Activated B cell treated with CpG ODN at 0.5 μM for 24 hours (primary cell): ENCODE measurements around the gene CD8A. TPM values are rescaled to one million over a fixed set of nuclear protein-coding genes. Genes with fewer than 3 reads are reported as not detected.

ENCODE experiments used
- ATAC-seq: fragments of 200-7000 bp; cut with Tn5 transposase; one replicate; pipeline ENCODE4 v1.10.0; 2021; ENCODE audit warnings: low read depth, mild to moderate bottlenecking, moderate library complexity
- CTCF ChIA-PET: fragments of 350-600 bp; sonication (Branson Sonifier 250); formaldehyde crosslinking; loops from one replicate; lab custom pipeline; 2021; ENCODE audit warnings: antibody characterized with exemption; lab: Charles Lee
- POLR2A ChIA-PET: fragments of 350-600 bp; sonication (Branson Sonifier 250); formaldehyde crosslinking; loops from one replicate; lab custom pipeline; 2021; ENCODE audit warnings: antibody characterized with exemption; lab: Charles Lee
- DNase-seq: peaks from one replicate; pipeline ENCODE4 v3.0.0; 2022
- H3K27ac Mint-ChIP-seq: one replicate; pipeline ENCODE4 v1.8.0; 2020; ENCODE audit warnings: mixed read lengths
- H3K27me3 Mint-ChIP-seq: one replicate; pipeline ENCODE4 v1.8.0; 2021; ENCODE audit warnings: mixed read lengths
- H3K36me3 Mint-ChIP-seq: one replicate; pipeline ENCODE4 v1.8.0; 2021; ENCODE audit warnings: low read depth, mixed read lengths
- H3K4me1 Mint-ChIP-seq: one replicate; pipeline ENCODE4 v1.8.0; 2021; ENCODE audit warnings: mixed read lengths
- H3K4me3 Mint-ChIP-seq: one replicate; pipeline ENCODE4 v1.8.0; 2020; ENCODE audit warnings: mild to moderate bottlenecking, mixed read lengths
- H3K9me3 Mint-ChIP-seq: one replicate; pipeline ENCODE4 v1.8.0; 2020; ENCODE audit warnings: mixed read lengths
- CTCF ChIP-seq: fragments of 200-600 bp; IDR thresholded peaks from one replicate; pipeline ENCODE4 v1.8.0; 2022; ENCODE audit warnings: antibody characterized with exemption, mild to moderate bottlenecking
- intact Hi-C: fragments of 100-400 bp; cut with micrococcal nuclease; formaldehyde crosslinking; loops from one replicate; pipeline ENCODE4 v1.15.1; 2024
- total RNA-seq: library from RNA; stranded (reverse); gene quantifications from 2 replicates; pipeline ENCODE4 v1.2.3, GENCODE V29; 2022

CD8A gene
- total RNA-seq, 1 donor from 2014 or later: 0.18 TPM

GRCh38 chr2:86815611-86816010, 24.9 kb upstream of the CD8A start:
- no peaks in the 10 kb centered on the region for H3K36me3 Mint-ChIP-seq
- no peak for DNase-seq
- CTCF ChIA-PET: no interaction called here
- no peaks in the 10 kb centered on the region for H3K4me1 Mint-ChIP-seq
- intact Hi-C loops: no loop called here
- no peaks in the 10 kb centered on the region for H3K9me3 Mint-ChIP-seq
- no peak overlapping the region for H3K27ac Mint-ChIP-seq
- no peak overlapping the region for H3K4me3 Mint-ChIP-seq
- TF ChIP-seq CTCF: no peak
- peaks cover 13% of the 10 kb centered on the region for H3K27me3 Mint-ChIP-seq
- no peak for ATAC-seq
- POLR2A ChIA-PET: no interaction called here

- intact Hi-C loops: loop anchor here (2.0 kb wide), 1 partner anchor 45 kb away; no protein-coding TSS in a partner anchor
- DNase-seq: no peak
- Mint-ChIP-seq H3K4me3 (peak overlapping the region; percentile 57), H3K27ac (no peak overlapping the region), H3K4me1 (peaks cover 26% of the 10 kb centered on the region), H3K27me3 (peaks cover 50% of the 10 kb centered on the region), H3K36me3 (no peaks in the 10 kb centered on the region), H3K9me3 (no peaks in the 10 kb centered on the region)
- ATAC-seq: no peak
- no peak for TF ChIP-seq CTCF
- POLR2A ChIA-PET: no interaction called here
- CTCF ChIA-PET: interaction anchor here (0.7 kb wide), 1 partner anchor 1439 kb away, joined by 3 read pairs; no protein-coding TSS in a partner anchor
Observed at GRCh38 chr2:86809481-86810121, 18.9 kb upstream of the CD8A start.

- Mint-ChIP-seq H3K4me1 (peaks cover 26% of the 10 kb centered on the region), H3K27ac (no peak overlapping the region), H3K36me3 (no peaks in the 10 kb centered on the region), H3K9me3 (no peaks in the 10 kb centered on the region), H3K4me3 (peak overlapping the region; percentile 89), H3K27me3 (peaks cover 48% of the 10 kb centered on the region)
- intact Hi-C loops: loop anchor here (2.0 kb wide), 1 partner anchor 44 kb away; no protein-coding TSS in a partner anchor
- ATAC-seq (peak; percentile 94), DNase-seq (peak; percentile 84)
- ChIA-PET CTCF (interaction anchor here (0.7 to 1.4 kb wide), 3 partner anchors 25 to 1440 kb away, joined by 3 to 8 read pairs (median 3); no protein-coding TSS in a partner anchor), POLR2A (interaction anchor here (1.3 kb wide), 1 partner anchor 1208 kb away, joined by 5 read pairs; no protein-coding TSS in a partner anchor)
- TF ChIP-seq CTCF: no peak
Observed at GRCh38 chr2:86808315-86809161, 17.8 kb upstream of the CD8A start.

GRCh38 chr2:86807468-86808275, 17.0 kb upstream of the CD8A start:
- no peak overlapping the region for H3K27ac Mint-ChIP-seq
- ChIA-PET CTCF (interaction anchor here (1.3 to 1.4 kb wide), 2 partner anchors 24 to 42 kb away, joined by 3 to 8 read pairs; no protein-coding TSS in a partner anchor), POLR2A (interaction anchor here (1.3 kb wide), 1 partner anchor 1209 kb away, joined by 5 read pairs; no protein-coding TSS in a partner anchor)
- H3K4me1 Mint-ChIP-seq: peaks cover 26% of the 10 kb centered on the region
- H3K36me3 Mint-ChIP-seq: no peaks in the 10 kb centered on the region
- H3K27me3 Mint-ChIP-seq: peaks cover 45% of the 10 kb centered on the region
- DNase-seq (peak; percentile 27), ATAC-seq (peak; percentile 25)
- no peaks in the 10 kb centered on the region for H3K9me3 Mint-ChIP-seq
- TF ChIP-seq CTCF: no peak
- intact Hi-C loops: loop anchor here (2.0 kb wide), 1 partner anchor 43 kb away; no protein-coding TSS in a partner anchor
- H3K4me3 Mint-ChIP-seq: peak overlapping the region; percentile 89
